ENCODE data around the gene SLCO1B3.

DNA sequence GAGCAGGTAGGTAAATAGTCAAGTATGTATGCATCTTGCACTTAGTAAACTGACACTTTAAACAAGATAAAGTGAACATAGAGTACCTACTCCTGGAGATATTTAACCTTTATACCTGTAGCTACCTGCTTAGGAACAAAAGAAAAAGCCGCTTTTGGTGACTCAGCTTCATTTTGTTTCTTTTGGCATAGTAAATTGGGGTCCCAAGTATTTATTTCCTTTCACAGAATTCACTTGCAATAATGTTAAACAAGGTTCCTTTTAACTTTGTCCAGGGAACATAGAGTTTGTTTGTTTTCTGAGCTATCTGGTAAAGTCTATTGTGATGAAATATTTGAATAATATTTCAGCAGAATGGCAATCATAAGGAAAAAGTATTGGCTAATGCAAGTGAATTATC is 20.0 kb downstream of the SLCO1B3 start:
- TF ChIP-seq YY1 (IDR thresholded peaks at IDR 0.05; ENCODE audit: borderline replicate concordance in 1 of 3, control insufficient read depth in 1 of 3, extremely low read depth in 1 of 3, insufficient read depth in 3 of 3, insufficient read length in 1 of 3, insufficient replicate concordance in 2 of 3, low read depth in 1 of 3, low read length in 2 of 3) (no peak), ZNF384 (IDR thresholded peaks at IDR 0.05; ENCODE audit: low read depth, low read length) (no peak)
